GM21786 (cell line): ENCODE measurements around the gene STIM2.
A peak's percentile ranks its signal among the peaks of the same experiment; 100 is the strongest.
"Not testable (repeated sequence)": the region's sequence is repeated elsewhere in the genome, so short reads cannot be mapped to it uniquely, and the experiment has no call there.

Source experiments
- ATAC-seq: cut with Tn5 transposase; IDR thresholded peaks from one replicate; pipeline ENCODE4 v1.9.1; 2021; ENCODE audit not compliant: unreplicated experiment

STIM2 gene

GRCh38 chr4:26947318-26947717, 86.7 kb downstream of the STIM2 start:
- ATAC-seq = no peak

- ATAC-seq = no peak
Measured at GRCh38 chr4:26950446-26950845, 89.8 kb downstream of the STIM2 start.

GRCh38 chr4:26952891-26953290, 92.2 kb downstream of the STIM2 start:
- no peak for ATAC-seq

GRCh38 chr4:26953366-26953765, 92.7 kb downstream of the STIM2 start:
- no peak for ATAC-seq

DNA sequence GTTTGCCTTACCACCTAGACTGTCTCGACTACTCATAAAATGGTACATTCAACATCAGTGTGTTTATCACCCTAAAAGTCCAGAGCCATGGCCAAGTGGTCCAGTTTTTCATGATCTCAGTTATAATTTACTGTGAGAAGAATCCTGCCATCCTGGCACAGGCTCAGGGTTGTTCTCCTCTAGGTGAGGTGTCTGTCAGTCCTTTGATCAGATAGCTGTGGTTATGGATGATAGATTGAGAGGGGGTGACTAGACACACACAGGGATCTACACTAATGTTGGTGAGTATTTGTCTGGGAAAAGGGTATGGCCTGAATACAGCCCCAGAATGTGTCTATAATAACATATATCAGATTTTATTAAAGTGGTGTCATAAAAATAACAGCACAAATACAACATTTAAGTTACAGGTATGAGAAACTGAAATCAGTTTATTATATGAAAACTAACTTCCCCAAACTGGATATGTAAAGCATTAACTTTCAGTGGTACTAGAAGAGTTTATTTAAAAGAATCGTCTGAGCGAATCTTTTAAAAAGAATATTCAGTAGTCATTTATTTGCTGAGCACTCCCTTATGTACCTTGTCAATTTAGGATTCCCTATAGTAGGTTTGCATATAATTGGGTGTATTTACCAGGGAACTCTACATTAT, 93.3 kb downstream of the STIM2 start:
- ATAC-seq = no peak

DNA sequence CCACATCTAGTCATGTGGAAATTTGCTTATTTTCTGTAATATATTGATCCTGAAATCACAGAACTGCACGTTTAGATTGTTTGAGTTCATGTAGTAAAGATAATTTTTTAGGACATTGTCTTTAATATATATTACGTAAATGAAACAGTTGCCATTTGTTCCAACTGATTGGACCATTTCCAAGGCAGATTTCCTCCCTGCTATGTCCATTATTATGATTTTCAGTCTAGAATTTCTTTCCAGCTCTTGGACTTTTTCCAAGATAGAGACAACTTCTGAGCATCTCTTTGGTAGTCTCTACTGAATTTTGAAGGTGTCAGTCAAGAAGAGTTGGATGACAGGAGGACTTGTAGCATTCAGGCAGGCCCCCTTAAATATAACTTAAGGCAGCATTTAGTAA, 94.6 kb downstream of the STIM2 start:
- no peak for ATAC-seq

DNA sequence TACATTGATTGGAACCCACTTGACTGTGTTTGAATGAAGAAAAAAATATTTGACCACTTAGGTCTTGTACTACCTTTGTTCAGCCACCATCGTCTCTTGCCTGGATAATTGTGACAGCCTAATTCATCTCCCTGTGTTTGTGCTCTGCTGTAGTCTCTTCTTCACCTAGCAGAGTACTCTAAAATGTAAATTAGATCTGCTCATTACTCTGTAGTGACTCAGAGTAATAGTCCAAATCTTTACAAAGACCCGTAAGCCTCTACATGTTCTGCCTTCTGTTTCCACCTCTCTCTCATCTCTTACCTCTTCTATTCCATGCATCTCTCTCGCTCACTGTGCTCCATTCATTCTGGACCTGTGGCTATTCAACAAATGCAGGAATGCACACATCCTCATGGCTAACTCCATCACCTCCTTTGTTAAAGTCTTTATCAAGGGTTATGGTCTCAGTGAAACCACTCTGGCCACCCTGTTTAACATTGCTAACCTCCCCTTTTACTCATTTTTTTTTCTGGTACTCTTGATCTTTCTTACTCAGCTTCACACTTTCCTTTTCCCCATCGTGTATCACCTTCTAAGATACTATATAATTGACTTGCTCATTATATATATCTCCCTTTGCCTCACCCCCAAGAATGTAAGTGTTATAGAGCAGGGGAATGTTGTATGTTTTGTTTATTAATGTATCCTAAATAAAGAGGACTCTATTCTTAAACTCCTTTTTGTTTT, 98.4 kb downstream of the STIM2 start:
- no peak for ATAC-seq

DNA sequence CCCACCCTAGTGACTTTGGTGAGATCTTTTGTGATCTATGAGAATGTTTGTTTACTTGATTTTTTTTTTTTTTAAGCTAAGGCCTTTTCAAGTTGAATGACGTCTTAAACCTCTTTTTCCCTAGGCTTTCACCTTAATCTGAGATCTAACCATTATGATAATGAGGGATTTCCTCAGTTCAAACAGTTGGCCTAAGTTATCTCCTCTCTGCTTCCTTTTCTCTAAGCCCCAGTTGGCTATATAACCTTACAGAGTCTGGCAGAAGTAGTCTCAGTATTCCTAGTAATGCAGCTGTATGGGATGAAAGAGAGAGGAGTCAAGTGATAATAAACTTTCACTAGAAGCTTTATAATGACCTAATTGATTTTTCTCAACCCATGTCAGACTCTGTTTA, 99.0 kb downstream of the STIM2 start:
- ATAC-seq = no peak

DNA sequence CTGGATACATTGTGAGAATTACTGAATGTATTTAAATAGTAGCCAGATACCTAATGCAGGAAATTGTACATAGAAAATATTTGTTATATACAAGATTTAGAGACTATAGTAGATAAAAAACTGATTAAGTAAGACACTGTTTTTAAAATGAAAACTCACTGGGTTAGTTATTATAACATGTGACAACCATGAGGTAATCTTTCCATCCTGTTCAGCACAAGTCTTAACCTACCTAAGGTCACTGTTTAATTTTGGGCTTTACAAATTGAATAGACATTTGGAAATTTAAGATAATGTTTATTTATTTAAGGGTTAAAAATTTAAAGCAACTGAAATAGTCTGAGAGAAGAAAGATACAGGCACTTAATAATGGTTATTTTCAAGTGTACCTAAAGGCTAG, 102.1 kb downstream of the STIM2 start:
- ATAC-seq = no peak

DNA sequence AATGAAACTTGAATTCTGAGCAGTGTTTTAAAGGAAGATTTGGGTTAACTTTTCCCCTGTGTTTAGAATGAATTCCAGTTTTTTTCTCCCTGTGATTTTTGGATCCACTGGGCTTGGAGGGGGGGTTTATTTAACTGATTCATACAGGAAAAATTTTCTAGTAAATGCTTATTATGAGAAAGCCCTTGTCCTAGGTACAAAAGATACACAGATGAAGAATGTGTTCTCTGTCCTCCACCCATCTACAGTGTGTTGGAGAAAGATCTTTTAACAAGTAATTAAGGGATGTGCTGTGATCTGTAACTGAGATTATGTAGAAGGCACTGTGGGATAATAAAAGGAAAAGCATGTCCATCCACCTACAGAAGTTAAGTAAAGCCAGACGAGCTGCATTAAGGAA, 103.9 kb downstream of the STIM2 start:
- no peak for ATAC-seq

DNA sequence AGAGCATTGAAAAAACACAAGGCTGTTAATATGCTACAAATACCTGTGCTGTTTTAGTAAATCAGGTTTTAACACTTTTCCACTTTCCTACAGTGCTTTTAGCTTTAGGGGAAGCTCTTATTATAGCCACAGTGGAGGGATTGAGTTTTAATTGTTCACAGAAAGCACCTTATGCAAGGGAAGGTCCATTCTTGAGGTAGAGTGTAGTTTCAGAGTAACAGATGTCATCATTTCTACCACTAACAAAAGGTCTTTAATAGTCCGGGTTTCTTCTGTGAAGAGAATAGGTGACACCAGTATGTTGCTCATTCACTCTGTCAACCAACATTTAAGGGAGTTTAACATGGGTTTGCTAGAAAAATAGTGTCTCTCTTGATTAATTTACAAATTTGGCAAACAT, 104.4 kb downstream of the STIM2 start:
- peak; percentile 61 for ATAC-seq

- not testable (repeated sequence) for ATAC-seq
Measured at GRCh38 chr4:26975464-26976181, 115.0 kb downstream of the STIM2 start.

- ATAC-seq = no peak
Measured at GRCh38 chr4:26978387-26979053, 117.9 kb downstream of the STIM2 start.

DNA sequence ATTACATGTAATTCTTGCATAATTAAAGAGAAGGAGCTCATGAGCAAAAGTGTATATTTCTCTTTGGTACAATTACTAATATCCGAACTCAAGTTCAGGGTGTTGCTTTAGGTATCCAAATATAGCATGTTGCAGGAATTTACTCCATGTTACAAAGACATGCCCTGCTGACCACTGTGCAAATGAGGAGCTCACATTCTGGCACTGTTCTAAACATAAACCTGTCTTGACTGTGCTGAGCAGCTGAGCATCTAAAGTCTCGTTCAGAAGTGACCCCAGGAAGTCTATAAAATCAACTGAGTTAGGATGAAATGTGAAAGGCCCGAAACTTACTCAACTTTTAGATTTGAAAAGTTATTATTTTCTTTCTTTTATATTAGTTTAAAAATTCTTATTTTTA, 124.3 kb downstream of the STIM2 start:
- ATAC-seq = no peak

- ATAC-seq = peak; percentile 96
Measured at GRCh38 chr4:26985873-26986272, 125.2 kb downstream of the STIM2 start.

GRCh38 chr4:26987191-26987590, 126.5 kb downstream of the STIM2 start:
- no peak for ATAC-seq

DNA sequence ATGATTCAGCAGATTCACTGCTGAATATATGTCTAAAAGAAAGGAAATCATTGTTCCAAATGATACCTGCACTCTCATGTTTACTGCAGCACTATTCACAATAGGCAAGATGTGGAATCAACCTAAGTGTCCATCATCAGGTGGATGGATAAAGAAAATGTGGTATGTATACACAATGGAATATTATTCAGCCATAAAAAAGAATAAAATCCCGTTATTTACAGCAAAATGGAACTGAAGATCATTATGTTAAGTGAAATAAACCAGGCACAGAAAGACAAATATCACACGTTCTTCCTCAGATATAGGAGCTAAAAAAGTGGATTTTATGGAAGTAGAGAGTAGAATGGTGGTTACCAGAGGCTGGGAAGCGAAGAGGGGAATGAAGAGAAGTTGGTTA, 130.4 kb downstream of the STIM2 start:
- no peak for ATAC-seq

GRCh38 chr4:26992657-26993361, 132.2 kb downstream of the STIM2 start:
- ATAC-seq = peak; percentile 94

DNA sequence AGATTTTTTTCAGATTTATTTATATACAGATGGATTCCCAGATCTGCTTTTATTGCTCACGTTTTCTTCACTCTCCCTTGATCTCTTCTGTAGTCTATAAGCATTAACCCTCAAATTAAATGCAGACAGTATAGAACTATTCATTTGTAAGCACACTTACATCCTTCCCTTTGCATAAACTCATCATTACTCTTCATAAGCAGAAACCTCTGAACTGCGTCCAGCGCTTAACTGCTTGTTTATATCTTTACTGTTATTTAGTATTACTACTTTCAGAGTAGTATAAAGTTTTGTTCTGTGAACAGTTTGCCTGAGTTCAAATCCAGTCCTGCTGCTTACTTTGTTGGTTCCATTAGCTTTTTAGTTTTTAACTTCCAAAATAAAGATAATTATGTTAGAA, 132.9 kb downstream of the STIM2 start:
- ATAC-seq = no peak

- no peak for ATAC-seq
Measured at GRCh38 chr4:26993967-26994366, 133.3 kb downstream of the STIM2 start.

DNA sequence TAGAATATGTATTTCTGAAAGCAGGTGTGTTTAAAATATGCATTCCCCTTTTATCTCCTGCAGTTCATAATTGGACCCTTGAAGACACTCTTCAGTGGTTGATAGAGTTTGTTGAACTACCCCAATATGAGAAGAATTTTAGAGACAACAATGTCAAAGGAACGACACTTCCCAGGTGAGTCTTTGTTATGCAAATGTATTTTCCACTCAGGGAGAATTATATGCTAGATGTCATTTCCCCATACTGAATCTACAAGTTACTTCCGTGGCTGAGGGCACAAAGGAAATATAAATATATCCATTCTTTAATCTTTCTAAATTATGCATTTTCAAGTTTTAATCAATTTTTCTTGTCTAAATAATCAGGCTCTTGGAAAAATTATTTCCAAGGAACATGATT, 134.7 kb downstream of the STIM2 start:
- no peak for ATAC-seq
